HEK293 (cell line): ENCODE results near the gene NAGLU.

Experiments
- ZNF114 ChIP-seq: fragments of 450-650 bp; formaldehyde crosslinking; IDR thresholded peaks from 2 replicates; pipeline ENCODE4 v1.5.0; 2017; ENCODE audit warnings: missing biosample characterization, missing genetic modification characterization
- ZNF335 ChIP-seq: fragments of 450-650 bp; formaldehyde crosslinking; conservative IDR thresholded peaks from 2 replicates; pipeline ENCODE4 v1.5.1; 2016; ENCODE audit warnings: missing biosample characterization, missing genetic modification characterization
- ZNF473 ChIP-seq: fragments of 450-650 bp; formaldehyde crosslinking; IDR thresholded peaks from 2 replicates; pipeline ENCODE4 v1.5.1; 2017; ENCODE audit warnings: missing biosample characterization, missing genetic modification characterization
- ZNF624 ChIP-seq: fragments of 450-650 bp; formaldehyde crosslinking; IDR thresholded peaks from 2 replicates; pipeline ENCODE4 v1.5.1; 2017; ENCODE audit warnings: missing biosample characterization, missing genetic modification characterization
- ZNF768 ChIP-seq: fragments of 450-650 bp; formaldehyde crosslinking; IDR thresholded peaks from 2 replicates; pipeline ENCODE4 v1.5.1; 2018; ENCODE audit warnings: missing biosample characterization, mild to moderate bottlenecking, missing genetic modification characterization
- TF ChIP-seq, protein P1 (sequence below): fragments of 450-650 bp; formaldehyde crosslinking; IDR thresholded peaks from 2 replicates; pipeline ENCODE4 v1.5.1; 2016; ENCODE audit warnings: missing biosample characterization, missing genetic modification characterization
- TF ChIP-seq, protein P2 (sequence below): IDR thresholded peaks from 2 replicates; pipeline ENCODE4 v1.6.1; 2011; ENCODE audit warnings: mild to moderate bottlenecking, low read depth, low read length, borderline replicate concordance
- TF ChIP-seq, protein P3 (sequence below): fragments of 450-650 bp; formaldehyde crosslinking; IDR thresholded peaks from 2 replicates; pipeline ENCODE4 v1.5.1; 2016; ENCODE audit warnings: missing biosample characterization, missing genetic modification characterization
- TF ChIP-seq, protein P4 (sequence below): fragments of 450-650 bp; formaldehyde crosslinking; IDR thresholded peaks from 2 replicates; pipeline ENCODE4 v1.5.1; 2016; ENCODE audit warnings: missing biosample characterization, missing genetic modification characterization

DNA sequence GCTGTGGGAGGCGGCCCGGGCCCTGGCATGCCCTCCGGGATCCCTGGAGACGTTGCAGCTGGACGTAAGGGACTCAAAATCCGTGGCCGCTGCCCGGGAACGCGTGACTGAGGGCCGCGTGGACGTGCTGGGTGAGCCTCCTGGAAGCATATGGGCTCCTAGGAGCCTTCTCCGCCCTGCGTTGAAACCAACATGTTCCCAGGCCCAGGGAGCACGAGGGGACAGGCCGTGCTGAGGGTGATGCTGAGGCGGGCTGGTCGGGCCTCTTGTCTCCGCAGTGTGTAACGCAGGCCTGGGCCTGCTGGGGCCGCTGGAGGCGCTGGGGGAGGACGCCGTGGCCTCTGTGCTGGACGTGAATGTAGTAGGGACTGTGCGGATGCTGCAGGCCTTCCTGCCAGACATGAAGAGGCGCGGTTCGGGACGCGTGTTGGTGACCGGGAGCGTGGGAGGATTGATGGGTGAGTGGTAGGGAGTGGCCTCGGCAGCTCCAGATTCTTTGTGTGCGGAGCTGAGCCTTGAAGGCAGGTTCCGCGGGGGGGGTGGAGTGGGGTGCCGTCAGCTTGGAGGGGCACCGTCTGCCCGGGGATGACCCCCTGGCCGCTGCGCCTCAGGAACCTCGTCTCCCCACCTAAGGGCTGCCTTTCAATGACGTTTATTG lies 17.2 kb downstream of the NAGLU start:
- TF ChIP-seq, protein P1, sequence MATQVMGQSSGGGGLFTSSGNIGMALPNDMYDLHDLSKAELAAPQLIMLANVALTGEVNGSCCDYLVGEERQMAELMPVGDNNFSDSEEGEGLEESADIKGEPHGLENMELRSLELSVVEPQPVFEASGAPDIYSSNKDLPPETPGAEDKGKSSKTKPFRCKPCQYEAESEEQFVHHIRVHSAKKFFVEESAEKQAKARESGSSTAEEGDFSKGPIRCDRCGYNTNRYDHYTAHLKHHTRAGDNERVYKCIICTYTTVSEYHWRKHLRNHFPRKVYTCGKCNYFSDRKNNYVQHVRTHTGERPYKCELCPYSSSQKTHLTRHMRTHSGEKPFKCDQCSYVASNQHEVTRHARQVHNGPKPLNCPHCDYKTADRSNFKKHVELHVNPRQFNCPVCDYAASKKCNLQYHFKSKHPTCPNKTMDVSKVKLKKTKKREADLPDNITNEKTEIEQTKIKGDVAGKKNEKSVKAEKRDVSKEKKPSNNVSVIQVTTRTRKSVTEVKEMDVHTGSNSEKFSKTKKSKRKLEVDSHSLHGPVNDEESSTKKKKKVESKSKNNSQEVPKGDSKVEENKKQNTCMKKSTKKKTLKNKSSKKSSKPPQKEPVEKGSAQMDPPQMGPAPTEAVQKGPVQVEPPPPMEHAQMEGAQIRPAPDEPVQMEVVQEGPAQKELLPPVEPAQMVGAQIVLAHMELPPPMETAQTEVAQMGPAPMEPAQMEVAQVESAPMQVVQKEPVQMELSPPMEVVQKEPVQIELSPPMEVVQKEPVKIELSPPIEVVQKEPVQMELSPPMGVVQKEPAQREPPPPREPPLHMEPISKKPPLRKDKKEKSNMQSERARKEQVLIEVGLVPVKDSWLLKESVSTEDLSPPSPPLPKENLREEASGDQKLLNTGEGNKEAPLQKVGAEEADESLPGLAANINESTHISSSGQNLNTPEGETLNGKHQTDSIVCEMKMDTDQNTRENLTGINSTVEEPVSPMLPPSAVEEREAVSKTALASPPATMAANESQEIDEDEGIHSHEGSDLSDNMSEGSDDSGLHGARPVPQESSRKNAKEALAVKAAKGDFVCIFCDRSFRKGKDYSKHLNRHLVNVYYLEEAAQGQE (tag by site-specific recombination) = no peak
- TF ChIP-seq ZNF473 (tag by site-specific recombination) = no peak
- TF ChIP-seq, protein P2, sequence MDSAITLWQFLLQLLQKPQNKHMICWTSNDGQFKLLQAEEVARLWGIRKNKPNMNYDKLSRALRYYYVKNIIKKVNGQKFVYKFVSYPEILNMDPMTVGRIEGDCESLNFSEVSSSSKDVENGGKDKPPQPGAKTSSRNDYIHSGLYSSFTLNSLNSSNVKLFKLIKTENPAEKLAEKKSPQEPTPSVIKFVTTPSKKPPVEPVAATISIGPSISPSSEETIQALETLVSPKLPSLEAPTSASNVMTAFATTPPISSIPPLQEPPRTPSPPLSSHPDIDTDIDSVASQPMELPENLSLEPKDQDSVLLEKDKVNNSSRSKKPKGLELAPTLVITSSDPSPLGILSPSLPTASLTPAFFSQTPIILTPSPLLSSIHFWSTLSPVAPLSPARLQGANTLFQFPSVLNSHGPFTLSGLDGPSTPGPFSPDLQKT = no peak
- TF ChIP-seq, protein P3, sequence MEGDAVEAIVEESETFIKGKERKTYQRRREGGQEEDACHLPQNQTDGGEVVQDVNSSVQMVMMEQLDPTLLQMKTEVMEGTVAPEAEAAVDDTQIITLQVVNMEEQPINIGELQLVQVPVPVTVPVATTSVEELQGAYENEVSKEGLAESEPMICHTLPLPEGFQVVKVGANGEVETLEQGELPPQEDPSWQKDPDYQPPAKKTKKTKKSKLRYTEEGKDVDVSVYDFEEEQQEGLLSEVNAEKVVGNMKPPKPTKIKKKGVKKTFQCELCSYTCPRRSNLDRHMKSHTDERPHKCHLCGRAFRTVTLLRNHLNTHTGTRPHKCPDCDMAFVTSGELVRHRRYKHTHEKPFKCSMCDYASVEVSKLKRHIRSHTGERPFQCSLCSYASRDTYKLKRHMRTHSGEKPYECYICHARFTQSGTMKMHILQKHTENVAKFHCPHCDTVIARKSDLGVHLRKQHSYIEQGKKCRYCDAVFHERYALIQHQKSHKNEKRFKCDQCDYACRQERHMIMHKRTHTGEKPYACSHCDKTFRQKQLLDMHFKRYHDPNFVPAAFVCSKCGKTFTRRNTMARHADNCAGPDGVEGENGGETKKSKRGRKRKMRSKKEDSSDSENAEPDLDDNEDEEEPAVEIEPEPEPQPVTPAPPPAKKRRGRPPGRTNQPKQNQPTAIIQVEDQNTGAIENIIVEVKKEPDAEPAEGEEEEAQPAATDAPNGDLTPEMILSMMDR = no peak
- TF ChIP-seq, protein P4, sequence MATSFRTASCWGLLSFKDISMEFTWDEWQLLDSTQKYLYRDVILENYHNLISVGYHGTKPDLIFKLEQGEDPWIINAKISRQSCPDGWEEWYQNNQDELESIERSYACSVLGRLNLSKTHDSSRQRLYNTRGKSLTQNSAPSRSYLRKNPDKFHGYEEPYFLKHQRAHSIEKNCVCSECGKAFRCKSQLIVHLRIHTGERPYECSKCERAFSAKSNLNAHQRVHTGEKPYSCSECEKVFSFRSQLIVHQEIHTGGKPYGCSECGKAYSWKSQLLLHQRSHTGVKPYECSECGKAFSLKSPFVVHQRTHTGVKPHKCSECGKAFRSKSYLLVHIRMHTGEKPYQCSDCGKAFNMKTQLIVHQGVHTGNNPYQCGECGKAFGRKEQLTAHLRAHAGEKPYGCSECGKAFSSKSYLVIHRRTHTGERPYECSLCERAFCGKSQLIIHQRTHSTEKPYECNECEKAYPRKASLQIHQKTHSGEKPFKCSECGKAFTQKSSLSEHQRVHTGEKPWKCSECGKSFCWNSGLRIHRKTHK (tag by site-specific recombination) = no peak
- no peak for TF ChIP-seq ZNF768 (tag by site-specific recombination)
- TF ChIP-seq ZNF114 (tag by site-specific recombination) = no peak
- no peak for TF ChIP-seq ZNF624
- TF ChIP-seq ZNF335 (tag by site-specific recombination) = no peak
